NCI-H1417 (cell line): ENCODE results near the gene APBA1.

Experiments used
- DNase-seq, 3 experiments: peaks; one replicate each; lab custom pipeline; 2025; lab: John Stamatoyannopoulos, UW

Gene APBA1

DNA sequence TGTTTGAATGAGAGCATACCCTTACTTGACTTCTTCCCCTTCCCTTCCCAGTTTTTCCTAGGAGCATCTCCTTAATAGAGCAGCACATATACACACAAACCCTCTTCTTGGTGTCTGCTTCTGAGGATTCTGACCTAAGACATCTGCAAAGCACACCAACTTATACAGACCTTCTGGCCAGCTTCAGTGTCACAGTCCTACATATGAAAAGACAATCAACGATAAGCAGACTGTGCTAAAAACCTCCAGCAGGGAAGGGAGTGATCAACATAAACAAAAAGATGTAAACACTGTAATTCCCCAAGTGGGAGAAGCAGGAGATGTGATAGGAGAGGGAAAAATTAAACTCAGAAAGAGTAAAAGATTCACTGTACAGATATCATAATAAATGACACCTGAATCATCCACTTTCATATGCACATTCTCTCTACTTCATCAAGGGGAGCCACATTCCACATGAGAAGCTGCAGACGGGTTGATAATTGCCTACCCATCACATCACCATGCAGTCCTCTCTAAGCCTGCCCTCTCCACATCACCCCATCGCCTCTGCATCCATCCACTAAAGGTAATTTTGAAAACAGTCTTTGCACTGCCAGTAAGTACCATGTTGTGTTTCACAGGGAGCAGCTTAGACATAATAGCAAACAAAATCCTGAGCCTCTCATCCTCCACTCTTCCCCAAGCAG is 13.0 kb downstream of the APBA1 start:
- DNase-seq: peak in 2 of 3 experiments; percentile 12 to 31

DNA sequence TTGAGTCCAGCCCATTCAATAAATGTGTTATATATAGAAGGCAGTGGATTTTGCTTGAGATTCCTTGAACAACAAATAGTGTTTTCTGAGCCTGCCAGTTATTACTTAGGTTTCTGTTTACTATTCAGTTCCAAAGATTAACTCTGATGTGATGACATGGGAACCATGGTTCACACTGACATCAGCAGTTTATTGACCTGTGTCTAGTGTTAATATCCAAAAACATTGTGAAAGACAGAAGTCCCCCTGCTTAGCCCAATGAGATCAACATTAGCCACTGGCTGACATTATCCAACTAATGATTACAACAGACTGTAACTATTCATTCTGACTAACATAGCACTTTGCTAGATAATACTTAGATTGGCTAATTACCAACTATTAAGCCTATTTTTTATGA is 14.9 kb downstream of the APBA1 start:
- DNase-seq: no peak

DNA sequence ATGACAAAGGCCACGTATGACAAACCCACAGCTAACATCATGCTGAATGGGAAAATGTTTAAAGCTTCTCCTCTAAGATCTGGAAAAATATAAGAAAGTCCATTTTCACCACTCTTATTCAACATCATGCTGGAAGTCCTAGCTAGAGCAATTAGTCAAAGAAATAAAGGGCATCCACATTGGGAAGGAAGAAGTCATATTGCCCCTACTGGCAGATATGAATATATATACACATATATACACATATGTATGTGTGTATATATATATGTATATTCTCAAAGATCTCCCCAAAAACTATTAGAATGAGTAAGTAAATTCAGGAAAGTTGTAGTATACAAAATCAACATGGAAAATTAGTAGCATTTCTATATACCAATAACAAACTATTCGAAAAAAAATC is 17.1 kb downstream of the APBA1 start:
- no peak for DNase-seq

DNA sequence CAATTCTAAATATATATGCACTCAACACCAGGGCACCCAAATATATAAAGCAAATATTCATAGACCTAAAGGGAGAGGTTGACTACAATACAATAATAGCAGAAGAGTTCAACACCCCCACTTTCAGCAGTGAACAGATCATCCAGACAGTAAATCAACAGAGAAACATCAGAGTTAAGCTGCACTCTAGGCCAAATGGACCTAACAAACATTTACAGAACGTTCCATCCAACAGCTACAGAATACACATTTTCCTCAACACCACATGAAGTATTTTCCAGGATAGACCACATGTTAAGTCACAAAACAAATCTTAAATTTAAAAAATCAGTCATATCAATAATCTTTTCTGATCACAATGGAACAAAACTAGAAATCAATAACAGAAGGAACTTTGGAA is 18.9 kb downstream of the APBA1 start:
- no peak for DNase-seq

DNA sequence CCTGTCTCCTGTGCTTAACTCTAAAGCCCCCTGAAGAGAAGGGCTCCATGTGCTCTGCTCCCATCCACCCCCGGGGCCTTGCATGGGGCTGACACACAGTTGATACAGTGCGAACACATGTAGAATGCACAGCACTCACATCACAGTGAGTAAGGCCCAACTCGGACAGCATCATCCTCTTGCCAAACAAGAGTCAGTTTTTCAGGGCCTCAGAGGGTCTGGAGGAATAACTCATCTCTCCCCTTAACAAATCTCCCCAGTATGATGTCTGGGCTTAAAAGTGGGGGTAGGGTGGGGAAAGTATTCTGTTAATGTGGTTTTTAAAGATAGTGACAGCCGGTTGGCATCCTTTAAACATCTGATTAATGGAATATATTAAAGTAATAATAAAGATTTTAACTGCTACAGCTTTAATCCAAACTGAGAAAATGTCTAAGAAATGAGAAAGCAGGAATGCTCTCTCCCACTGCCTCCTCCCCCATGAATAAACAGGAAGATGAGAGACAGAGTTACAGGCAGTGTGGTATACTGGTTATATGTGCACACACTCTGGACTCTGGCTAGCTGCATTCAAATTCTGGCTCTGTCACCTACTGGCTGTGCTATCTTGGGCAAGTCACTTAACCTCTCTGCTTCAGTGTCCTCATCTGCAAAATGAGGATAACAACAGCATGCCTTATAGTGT is 22.5 kb downstream of the APBA1 start:
- DNase-seq: no peak

DNA sequence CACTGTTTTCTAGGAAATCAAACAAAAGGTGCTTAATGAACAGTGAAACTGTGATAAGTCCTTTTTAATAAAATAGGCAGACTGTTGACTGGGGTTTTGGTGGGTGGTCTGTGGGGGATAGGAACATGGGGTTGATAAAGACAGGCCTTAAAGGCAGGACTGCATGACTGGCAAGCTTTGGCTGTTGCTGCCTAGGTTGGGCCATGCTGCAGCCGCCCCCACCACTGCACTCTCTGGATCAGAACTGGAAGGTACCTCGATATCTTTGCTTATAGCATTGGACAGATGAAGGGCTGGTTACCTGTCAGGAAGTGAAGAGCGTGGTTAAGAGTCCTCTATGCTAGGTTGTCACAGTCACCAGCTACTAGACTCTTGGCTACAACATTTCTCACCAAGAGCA is 24.4 kb downstream of the APBA1 start:
- DNase-seq: no peak

DNA sequence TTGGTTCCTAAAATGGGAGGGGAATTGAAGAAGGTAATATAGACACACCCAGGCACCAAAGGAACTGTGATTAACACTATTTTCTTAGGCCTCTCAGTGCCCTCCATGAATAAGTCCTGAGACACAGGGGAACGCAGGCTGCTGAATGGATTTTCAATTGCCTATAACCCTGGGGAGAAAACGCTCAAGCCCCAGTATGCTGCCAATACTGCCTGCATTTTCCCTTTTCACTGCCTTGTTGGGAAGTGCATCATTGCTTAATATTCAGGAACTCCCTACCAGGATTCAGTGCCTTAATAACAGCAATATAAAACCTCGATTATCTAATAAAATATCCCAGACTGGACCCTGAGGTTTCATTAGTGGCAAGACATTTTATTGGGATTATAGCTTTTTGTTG is 25.4 kb downstream of the APBA1 start:
- no peak for DNase-seq

DNA sequence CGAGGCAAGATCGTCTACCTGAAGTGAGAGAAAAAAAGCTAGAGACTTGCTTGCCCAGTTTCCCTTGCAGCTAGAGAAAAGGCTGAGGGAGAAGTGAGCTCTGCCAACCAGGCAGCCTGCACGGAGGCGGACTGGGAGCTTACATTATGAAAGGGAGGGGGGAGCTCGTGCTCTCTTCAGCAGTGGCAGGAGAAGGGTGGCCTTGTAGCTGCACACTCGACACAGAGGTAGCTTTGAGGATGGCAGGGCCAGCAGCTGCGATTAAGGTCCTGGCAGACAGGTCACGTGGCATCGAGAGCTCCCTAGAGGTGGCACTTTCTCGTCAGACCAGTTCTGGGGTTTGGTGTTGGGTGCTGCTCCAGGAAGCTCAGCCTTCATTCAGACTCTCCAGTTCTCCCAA is 26.7 kb downstream of the APBA1 start:
- DNase-seq: peak; percentile 11 to 94 (median 83)

DNA sequence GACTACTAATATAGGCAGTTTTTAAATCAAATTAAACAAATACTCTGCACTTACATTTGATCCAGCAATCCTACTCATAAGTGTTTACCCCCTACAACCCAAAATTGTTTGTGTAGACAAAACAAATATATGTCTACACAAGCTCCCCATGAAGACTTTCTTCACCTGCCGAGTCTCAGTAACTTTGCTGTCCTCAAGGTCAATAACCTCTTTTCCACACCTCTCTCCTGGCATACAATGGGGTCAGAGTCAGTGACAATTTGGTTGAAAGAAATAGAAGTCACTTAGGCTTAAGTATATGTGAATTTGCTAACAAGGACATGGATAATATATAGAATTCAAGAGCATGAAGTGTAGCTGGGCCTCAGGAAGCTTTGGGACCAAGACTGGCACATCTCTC is 29.1 kb downstream of the APBA1 start:
- no peak for DNase-seq

DNA sequence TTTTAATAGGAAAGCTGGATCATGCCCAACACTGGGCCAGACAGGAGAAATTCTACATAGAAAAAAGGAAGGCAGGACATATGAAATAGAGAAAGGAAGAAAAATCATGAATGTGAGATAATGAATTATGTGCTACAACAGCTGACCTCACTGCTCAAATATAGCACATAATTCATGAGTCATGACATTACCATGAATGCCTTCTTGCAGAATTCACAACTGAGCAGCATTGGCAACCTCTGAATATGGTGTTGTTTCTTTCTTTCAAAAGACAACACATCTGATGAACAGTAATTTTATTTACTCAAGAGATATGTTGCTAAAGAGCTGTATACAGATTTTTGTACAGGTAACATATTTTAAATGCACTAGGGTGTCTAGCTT is 34.4 kb downstream of the APBA1 start:
- peak in 1 of 3 experiments; percentile 50 for DNase-seq

DNA sequence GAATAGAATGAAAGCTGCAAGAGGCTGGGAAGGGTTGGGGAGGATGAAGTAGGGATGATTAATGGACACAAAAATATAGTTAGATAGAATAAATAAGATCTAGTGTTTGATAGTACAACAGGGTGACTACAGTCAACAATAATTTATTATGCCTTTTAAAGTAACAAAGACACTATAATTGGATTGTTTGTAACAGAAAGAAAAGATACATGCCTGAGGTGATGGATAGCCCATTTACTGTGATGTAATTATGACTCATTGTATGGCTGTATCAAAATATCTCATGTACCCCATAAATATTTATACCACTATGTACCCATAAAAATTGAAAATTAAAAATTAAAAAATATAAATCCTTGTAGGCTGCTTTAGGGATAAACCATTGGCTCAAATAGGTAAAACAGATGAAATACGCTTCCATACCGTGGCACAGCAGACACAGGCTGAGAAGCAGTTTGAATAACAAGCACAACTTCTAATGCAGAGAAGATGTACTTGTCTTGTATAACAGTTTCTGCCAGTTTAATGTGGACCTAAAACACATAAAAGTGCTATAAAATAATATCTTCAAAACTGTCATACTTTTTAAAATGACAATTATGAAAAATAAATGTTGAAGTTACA is 34.9 kb downstream of the APBA1 start:
- DNase-seq: peak in 2 of 3 experiments; percentile 23 to 66

DNA sequence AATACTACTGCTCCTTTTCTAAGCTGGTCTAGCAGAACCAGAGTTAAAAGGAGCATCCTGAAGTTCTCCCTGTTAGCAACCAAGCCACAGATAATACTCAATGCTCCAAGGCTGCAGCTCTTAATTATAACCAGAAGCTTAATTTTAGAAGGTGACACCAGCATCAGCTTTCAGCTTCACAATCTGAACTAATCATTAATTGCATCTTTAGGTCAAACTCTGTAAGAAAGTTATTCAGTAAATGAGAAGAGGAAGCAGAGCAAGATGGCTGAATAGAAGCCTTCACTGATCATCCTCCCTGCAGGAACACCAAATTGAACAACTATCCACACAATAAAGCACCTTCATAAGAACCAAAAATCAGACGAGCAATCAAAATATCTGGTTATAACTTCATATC is 38.5 kb downstream of the APBA1 start:
- DNase-seq: no peak

DNA sequence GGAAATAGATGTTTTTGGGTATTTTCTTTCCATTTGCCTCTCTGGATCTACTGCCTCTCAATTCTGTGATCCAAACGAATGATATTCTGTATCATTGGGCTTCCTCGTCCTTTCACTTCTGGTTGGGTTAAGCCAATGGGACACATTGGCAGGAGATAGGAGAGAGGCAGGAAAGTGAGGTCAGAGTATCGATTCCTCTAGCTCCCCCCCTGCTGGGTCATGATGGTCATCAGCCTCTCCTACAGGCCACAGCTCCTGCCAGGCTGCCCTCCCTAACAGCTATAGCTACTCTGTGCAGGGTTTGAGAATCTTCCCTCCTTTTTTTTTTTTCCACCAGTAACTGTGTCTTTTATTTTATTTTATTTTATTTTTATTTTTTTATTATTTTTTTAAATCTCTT is 39.4 kb downstream of the APBA1 start:
- no peak for DNase-seq

DNA sequence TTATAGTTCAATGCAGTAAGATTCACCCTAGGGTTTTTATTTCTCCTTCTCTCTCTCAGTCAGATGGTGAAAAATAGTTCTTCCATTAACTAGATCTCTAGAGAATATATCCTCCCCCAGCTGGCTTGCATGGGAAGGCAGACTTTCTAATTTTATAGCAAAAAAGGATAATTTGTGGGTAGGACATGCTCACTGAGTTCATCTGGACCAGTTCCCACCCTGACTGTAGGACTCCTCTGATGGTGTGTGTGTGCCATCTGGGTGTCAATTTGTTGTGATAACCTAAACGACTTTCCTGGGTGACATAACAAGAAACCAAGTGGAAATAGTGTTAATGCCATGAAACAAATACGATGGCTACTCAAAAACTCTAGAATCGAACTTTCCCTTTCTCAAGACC is 44.9 kb downstream of the APBA1 start:
- no peak for DNase-seq

DNA sequence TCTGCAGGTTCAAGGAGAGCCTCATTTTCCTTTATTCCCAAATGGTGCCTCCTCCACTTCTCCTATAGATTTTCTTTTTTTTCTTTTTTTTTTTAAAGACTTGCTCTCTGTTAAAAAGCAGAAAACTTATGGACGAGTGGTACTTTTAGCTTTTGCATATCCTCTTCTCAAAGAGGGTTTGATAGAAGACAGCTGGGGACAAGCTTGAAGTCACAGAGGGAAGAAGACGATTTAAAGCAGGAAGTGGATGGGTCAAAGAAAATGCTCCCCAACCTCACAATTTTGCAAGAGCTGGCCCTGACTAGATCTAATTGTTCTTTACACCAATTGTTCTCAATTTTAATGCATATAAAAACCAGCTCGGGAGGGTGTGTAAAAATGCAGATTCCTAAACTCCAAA is 48.9 kb downstream of the APBA1 start:
- DNase-seq: no peak

DNA sequence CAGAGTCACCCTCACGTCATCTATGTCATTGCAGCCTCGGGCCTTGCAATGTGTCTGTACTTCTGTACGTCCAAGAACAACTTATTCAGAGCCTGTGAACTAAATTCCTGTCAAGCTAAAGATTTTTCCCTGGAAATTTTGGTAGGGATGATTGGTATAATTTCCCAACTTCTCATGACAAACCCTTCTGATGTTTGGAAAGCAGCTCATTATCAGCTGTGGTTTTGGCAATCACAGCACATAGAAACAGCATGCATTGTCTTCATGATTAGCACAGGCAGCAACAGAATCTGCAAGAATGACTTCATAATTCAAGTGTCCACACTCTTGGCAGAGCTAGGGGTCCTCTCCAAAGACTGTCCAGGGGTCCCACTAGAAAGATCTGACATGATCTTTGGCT is 49.5 kb downstream of the APBA1 start:
- DNase-seq: no peak

DNA sequence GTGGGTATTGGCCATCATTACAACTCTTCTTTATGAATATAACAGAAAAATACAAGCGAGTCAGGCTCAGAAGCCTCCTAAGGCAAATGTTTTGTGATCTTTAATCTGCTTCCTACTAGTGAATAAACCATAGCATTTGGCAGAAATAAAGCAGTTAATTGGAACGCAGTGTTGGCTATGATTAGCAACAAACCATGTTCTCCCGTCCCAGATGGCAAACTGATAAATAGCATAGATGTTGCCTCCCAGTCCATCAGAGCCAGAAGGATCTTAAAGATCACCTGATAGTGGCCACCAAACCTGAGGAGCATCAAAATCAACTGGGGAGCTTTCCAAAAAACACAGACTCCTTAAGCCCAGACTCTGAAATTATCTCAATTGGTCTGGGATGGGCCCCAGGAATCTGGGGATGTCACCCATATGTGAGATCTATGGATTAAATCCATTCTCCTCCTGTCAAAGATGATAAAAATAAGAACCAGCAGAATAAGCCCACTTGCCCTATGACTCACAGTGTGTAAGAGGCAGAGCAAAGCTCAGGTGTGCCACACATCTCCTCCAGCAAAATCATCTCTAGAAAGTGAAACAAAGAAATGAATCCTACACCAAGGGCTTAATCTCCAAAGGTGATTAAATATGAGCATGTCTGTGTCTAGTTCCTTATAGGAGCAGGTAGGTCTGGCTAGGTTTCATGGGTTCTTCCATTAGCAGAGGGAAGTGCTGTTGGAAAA is 50.3 kb downstream of the APBA1 start:
- no peak for DNase-seq

DNA sequence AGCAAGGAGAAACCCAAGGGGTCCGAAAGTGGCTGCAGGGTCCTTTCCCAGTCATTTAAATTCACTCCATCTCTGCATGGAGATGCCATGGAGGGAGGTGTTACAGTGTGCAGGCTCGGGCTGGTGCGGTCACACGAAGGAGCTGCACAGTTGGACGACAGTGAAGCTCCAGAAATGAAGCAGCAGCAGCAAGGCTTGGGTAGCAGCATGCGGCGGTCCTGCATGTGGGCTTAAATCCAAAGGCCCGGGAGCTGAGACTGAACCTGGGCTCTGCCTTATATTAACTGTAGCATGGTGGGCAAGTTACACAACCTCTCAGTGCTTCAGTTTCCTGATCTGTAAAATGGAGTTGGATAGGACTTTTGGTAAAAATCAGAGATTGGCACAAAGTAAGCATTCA is 51.4 kb downstream of the APBA1 start:
- no peak for DNase-seq

DNA sequence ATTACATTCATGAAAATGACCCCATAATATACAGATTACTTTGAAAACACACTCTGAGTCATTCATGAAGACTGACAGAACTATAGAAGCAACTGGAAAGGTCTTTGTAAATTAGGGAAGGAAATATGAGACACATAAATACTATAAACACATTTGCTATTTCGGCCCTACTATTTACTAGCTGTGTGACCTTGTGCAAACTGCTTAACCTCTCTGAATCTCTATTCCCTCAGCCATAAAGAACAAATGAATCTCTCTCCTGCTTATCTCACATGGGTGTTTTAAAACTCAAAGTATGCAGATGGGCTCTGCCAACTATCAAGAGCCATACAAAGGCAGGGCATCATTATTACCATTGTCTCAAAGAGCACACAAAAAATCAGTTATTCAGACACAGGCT is 52.9 kb downstream of the APBA1 start:
- DNase-seq: no peak

DNA sequence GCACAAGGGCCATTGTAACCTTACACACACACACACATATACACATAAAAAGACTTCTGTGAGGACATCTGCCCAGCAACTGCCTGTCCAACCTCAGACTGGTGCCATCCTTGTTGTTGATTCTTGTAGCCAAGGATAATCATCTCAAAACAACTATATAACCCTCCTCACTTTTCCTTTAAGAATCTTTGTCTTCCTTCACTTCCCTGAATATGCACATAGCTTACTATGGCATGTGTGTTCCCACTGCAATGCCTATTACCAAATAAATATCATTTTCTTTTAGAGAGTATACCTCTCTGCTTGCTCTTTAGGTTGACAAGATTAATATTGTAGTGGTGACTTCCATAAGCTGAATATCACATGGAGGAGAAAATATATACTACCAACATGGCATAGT is 55.2 kb downstream of the APBA1 start:
- no peak for DNase-seq

DNA sequence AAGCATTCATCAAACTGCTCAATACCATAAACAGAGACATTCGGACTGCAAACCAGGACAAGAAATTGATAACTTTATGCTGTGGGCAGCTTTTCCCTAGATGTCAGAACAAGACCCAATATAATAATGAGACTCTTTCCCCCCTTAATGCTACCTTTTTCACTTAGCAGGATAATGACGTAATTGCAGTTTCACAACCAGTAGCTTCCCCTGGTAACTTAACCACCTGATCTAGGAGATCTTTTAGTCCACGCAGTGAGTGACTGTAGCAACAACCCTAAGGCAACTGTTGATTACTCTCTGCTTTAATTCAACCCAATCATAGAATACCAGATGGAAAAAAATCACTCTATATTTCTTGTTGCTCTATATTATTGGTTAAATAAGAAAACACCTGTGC is 56.3 kb downstream of the APBA1 start:
- no peak for DNase-seq

DNA sequence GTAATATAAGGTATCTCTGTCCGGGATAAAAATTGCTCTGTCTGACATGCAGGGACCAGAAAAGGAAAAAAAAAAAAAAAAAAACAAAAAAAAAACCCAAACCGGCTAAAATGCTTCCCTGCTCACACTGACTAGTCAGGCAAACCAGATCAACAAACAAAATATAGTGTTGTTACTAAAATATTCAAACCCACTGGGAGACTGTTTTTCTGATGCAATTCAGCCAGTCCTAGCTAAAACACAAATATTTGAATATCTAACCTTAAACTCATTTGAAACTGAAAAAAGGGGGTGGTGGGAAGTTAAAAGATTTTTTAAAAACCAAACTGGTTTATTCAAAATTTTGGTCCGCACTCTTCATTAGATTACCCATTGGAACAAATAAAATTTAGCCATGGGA is 61.0 kb downstream of the APBA1 start:
- DNase-seq: no peak

DNA sequence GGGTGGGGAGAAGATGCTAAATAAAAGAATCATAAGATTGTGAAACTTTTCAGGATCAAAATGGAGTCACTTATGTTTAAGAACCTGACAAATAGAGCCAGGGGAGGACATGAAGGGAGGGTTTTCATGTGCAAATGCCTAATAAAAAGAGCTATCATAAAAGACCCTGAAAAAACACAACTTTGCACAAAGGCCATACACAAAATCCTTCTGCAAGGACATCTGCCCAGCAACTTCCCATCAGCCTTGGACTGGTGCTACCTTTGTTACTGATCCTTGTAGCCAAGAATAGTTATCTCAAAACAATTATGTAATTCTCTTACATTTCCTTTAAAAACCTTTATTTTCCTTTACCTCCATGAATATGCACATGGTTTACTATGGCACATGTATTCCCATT is 63.0 kb downstream of the APBA1 start:
- no peak for DNase-seq
